Stimulated activated CD8-positive, alpha-beta memory T cell treated with anti-CD3 and anti-CD28 coated beads, Interleukin-4, amount 100 ng/mL, for 1 hour (primary cell): ENCODE results near the gene POU6F2.

Source experiments
- DNase-seq, 2 donors: peaks; one replicate each; pipeline ENCODE4 v3.0.0-alpha.2; 2020; ENCODE audit warnings: low read depth in 2 of 2, low spot score in 1 of 2

Gene POU6F2

GRCh38 chr7:39127058-39127457 is 149.3 kb downstream of the POU6F2 start:
- no peak for DNase-seq

DNA sequence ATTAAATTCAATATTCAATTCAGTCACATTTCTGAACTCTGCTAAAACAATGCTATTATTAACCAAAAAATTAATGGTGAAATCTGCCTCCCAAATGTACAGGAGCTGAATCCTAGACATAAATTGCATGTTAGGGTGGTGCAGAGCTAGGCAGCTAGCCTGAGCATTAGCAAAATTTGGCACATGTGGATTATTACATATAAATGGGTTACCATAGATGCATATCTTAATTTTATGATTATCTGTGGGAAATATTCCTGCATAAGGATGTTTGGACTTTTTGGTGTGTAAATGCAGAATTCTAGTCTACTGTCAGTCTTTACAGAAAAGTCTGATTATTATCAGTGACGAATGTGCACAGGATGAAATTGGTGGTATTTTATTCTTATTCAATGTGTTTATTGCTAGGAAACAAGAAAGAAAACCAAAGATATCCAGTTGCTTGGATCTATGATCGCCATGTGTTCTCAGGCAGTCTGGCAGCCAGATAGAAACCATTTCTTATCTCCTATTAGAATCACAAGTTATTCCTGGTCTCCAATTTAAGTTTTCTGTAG is 150.7 kb downstream of the POU6F2 start:
- no peak for DNase-seq

GRCh38 chr7:39130274-39130673 is 152.6 kb downstream of the POU6F2 start:
- no peak for DNase-seq

DNA sequence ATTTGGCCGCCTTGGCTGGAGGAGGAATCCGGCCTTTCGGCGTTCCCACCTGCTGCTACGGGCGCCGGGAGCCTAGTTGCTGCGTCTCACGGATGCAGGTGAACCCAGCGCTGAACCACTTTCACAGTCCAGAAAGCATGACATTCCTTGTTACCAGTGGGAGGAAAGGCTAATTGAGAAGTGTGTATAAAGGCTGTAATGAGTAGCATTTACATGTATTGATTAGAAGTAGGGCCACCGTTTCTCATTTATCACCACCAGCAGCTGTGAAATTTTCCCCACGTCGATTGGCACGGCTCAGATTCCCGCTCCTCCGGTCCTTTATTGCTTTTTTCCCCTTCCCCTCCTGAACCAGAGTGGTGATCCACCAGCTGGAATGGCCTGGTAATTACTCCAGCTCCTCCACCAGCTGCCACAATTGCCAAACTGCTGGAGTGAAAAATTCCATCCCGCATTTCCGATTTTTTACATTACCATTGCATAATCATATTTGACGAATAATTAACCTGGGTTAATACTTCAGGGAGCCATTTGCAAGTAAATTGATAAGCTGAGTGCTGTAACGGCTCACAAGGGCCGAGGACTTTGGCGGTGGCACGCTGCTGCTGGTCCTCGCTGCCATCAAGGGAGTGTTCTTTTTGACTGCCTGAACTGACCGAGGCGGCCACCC is 153.3 kb downstream of the POU6F2 start:
- no peak for DNase-seq

DNA sequence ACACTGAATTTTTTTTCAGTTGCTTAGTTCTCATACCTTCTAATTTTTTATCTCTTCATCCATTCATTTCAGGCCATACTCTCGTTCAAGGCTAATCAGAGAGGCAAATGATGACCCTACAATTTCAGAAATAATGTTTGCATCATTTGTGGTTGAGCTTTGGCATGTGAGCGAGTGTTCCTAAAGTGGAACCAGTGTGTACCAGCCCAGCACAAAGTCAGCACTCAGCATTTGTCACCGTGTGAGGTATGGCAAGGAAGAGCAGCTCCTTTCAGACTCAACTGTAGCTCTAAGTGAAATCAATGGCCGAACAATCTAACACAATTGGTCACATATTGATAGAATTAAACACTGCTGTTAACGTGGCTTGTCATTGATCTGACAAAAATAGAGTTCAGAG is 154.6 kb downstream of the POU6F2 start:
- DNase-seq, result no peak

DNA sequence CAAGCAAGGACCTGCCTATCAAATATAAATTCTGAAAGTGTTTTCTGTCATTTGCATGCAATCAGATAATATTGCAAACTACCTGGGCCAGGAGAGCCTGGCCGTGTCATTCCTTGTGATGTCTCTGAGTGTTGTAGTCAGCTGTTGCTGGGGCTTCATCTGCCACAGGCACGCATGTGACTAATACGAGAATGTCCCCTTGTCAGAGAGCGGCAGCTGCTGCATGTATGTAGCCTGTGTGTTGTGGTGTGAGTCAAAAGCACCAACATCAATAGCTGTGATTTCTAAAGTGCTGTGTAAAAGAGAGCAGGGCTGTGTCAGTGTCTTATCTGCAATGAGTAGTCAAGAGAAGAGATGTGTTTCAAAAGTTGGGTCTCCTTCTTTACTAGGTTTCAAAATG is 155.4 kb downstream of the POU6F2 start:
- no peak for DNase-seq

DNA sequence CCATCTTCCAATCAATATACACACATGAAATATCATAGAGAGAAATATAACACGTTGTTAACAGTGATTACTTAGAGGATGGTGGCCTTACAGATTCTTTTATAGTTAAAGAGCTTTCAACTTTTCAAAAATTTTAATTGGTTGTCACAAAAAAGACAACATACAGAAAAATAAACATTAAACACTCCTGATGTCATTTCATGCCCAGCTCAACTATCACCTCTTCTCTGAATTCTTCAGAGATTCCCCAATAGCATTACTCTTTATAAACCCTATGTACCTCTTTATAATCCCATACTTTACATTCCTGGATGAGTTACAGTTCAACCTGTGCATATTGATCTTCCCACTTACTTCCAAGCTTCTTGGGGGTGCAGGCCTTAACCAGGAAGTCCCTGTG is 159.8 kb downstream of the POU6F2 start:
- DNase-seq, result no peak

GRCh38 chr7:39142750-39143149 is 165.0 kb downstream of the POU6F2 start:
- no peak for DNase-seq

- no peak for DNase-seq
These were observed 166.7 kb downstream of the POU6F2 start for GRCh38 chr7:39144420-39144819.

- no peak for DNase-seq
These were observed 167.6 kb downstream of the POU6F2 start for GRCh38 chr7:39145283-39145682.

DNA sequence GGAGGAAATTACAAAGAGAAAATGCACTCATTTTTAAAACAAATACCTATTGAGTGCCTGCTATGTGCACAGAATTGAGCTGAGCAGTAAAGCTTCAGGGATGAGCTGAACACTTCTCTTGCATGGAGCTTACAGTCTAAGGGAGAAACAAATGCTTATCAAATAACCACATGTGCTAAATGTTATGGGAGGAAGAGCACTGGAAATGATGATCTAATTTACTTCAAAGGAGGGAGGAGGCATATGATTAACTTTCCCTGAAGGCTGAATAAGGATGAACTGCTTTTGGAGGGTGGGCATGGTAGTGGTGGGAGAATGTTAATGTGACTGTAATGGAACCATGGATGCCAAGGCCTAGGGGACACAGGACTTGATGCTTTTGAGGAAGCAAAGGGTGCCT is 168.2 kb downstream of the POU6F2 start:
- no peak for DNase-seq

DNA sequence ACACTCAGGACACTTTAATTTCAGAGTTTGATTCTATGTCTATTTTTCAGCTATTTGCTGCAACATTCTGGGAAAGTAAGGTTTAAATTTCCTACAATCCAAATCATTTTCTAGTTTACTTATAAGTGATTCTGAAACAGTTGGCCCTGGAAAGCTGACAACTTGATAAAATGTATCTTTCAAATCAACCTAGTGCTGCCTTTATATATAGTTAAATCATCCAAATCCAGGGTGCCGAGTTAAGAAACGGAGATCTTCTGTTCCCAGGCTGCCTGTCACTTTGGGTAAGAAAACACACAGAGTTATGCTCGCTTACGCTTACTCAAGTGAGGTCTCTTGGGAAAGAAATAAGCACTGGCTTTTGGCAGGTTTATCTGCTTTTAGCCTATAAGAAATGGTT is 175.0 kb downstream of the POU6F2 start:
- no peak for DNase-seq

GRCh38 chr7:39153113-39153512 is 175.4 kb downstream of the POU6F2 start:
- DNase-seq, result no peak

DNA sequence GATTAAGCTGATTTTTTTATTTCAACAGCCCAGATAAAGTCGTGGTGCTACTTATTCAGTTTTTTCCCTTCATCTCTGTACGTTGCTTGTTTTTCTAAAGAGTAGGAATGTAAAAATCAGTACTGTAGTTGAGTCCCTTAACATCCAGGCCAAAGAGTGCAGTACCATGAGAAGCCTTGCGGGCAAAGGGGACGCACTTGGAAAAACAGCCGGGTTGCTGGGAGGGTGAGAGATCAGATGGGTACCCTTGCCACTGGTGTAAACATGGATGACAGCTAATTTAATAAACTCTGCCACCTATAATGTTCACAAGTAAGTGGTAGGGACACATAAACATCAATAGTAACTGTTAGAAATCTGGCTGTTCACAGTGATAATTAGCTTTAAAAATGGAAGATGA is 175.9 kb downstream of the POU6F2 start:
- DNase-seq, result no peak

- DNase-seq, result no peak
These were observed 177.1 kb downstream of the POU6F2 start for GRCh38 chr7:39154815-39155214.

- DNase-seq, result no peak
These were observed 180.7 kb downstream of the POU6F2 start for GRCh38 chr7:39158367-39158766.

DNA sequence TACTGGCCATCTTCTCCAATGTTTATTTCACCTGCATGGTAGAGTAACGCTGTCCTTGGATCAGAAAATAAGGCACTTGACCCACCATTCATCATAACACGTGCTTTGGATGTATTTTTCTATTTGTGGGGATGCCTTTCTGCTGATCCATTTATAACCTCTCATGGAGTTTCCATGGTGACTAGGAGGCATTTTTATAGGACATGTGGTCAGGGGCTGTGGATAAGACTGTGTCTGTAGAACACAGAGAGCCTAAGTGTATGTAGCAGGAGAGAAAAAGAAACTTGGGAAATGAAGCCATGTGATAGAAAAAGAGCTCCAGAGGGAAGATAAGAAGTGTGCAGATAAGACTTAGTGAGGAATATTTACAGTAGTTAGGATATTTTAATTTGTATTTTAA is 184.2 kb downstream of the POU6F2 start:
- DNase-seq, result no peak

GRCh38 chr7:39164887-39165286 is 187.2 kb downstream of the POU6F2 start:
- no peak for DNase-seq

- no peak for DNase-seq
These were observed 190.8 kb downstream of the POU6F2 start for GRCh38 chr7:39168403-39169098.

DNA sequence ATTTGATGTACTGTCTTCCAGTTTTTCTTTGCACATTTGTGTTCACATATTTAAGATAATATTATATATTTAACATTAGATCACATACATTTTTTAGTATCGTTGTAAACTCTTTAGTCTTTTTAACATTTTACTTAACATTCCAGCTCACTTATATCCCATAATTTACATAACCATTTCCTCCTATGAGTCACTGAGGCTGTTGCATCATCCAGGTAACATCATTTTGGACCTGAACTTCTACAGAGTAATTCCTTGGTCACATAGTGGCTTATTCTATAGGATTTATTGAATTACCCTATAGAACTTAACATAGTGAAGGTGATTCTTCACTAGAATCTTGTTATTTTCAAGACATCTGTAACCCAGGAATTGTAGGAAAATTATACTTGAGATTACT is 194.4 kb downstream of the POU6F2 start:
- DNase-seq, result no peak

- no peak for DNase-seq
These were observed 203.7 kb downstream of the POU6F2 start for GRCh38 chr7:39181398-39181797.

GRCh38 chr7:39183796-39184195 is 206.1 kb downstream of the POU6F2 start:
- no peak for DNase-seq

DNA sequence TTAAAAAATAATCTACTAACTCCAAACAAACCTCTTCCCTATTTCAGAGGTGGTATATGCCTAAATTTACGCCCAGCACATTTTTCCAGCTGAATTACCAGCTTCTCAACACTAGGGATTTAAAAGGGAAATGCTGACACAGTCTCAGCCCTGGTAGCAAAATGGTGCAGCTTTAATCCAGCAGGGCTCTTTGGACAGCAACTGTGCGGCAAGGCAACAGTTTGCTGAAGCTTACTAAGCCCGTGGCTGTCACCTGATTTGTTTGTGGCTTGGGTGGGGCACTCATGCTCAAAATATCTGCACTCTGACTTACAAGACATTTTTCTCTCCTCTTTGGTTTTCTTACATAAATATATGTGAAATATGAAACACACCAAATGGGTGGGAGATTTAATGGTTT is 206.7 kb downstream of the POU6F2 start:
- no peak for DNase-seq
